Measurements from ENCODE around the gene ST8SIA1.
"Not testable (repeated sequence)": the region's sequence is repeated elsewhere in the genome, so short reads cannot be mapped to it uniquely, and the experiment has no call there.

The ST8SIA1 gene

DNA sequence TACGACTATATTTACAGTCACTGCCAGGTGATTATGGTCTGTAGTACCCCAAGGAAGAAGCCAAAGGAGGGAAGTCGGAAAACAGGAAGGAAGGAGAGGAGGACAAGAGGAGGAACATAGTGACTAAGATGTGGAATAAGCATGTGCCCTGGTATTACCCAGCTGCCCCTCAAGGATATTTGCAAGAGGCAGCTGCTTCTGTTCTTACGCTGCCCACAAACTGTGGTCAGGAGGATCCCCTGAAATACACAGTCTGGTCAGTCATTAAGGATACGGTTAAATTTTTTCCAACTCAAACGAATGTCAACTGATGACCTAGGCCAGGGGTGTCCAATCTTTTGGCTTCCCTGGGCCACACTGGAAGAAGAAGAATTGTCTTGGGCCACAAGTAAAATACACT is 162.0 kb downstream of the ST8SIA1 start:
- DNase-seq (ENCODE audit: low read depth in 2 of 2) = no peak

- DNase-seq (ENCODE audit: low read depth in 2 of 2) = no peak
Observed at GRCh38 chr12:22169376-22169775, 165.1 kb downstream of the ST8SIA1 start.

DNA sequence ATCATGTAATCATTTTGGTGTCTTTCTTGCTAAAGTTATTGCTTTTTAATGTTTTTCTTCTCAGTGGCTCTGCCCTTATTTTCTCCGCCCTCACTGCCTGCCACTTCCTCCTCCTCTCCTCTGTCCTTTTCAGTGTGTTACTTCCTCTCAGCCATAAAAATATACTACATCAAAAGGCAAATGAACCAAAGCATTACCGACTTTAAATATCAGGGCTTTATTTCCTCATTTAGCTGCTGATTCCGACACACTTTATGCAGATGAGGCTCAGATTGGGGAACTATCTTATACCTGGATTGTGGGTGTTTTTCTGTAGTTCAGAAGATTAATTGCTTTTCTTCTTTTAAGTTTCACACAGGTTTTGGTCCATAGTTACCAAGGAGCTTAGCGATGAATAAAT is 170.4 kb downstream of the ST8SIA1 start:
- DNase-seq (ENCODE audit: low read depth in 2 of 2) = no peak

- no peak for DNase-seq (ENCODE audit: low read depth in 2 of 2)
Observed at GRCh38 chr12:22163594-22163993, 170.9 kb downstream of the ST8SIA1 start.

DNA sequence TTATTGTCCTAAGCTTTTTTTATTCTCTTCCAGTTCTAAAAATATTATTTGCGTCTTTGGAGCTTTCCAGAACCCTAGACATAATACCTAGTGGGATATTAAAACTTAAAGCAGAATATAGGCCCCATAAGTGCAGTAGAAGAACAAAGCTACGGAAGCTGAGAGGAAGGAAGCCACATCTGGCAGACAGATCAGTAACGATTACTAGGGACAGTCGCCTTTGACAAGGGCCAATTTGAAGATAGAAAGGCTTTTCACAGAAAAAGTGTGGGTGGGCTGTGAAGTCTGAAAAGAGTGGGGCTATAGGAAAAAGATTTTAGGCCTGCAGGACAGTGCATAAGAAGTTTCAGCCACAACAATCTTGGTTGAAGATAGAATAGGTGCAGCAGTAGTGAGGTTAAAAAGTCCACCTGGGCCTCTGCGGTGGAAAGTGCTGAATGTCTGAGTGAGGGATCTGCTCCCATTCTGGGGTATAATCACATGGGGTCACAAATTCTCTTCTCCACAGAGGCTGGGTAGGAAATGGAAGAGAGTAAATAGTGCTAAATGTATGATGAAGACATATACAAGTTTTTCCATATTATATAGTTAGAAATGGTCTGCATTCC is 174.0 kb downstream of the ST8SIA1 start:
- DNase-seq (ENCODE audit: low read depth in 2 of 2) = no peak

GRCh38 chr12:22149286-22149685 is 185.2 kb downstream of the ST8SIA1 start:
- not testable (repeated sequence) for DNase-seq (ENCODE audit: low read depth in 2 of 2)

- DNase-seq (ENCODE audit: low read depth in 2 of 2) = not testable (repeated sequence)
Observed at GRCh38 chr12:22146686-22147085, 187.8 kb downstream of the ST8SIA1 start.
